Tibial artery (tissue), 4 donors: Measurements from ENCODE around the gene MRFAP1.
A peak's percentile ranks its signal among the peaks of the same experiment; 100 is the strongest.

ENCODE experiments used
- DNase-seq, 2 donors: peaks; one replicate each; pipeline ENCODE4 v3.0.0-alpha.2; 2019
- H3K27ac ChIP-seq, 2 donors: fragments of 200-600 bp; sonication (generic) in 1 of 2; 1 replicate in 1 of 2; 2 replicates in 1 of 2; pipeline ENCODE4 v1.5.1; 2018 to 2019; ENCODE audit warnings: mild to moderate bottlenecking in 1 of 2
- H3K27me3 ChIP-seq, 2 donors: fragments of 200-600 bp; sonication (generic) in 1 of 2; one replicate each; pipeline versions ENCODE4 v1.5.1 to v1.6.0; 2016 to 2019
- H3K36me3 ChIP-seq, 3 donors: fragments of 200-600 bp; sonication (generic) in 2 of 3; one replicate each; pipeline ENCODE4 v1.5.1; 2016 to 2019; ENCODE audit warnings: mild to moderate bottlenecking in 2 of 3
- H3K4me1 ChIP-seq, 4 donors: fragments of 200-600 bp; sonication (generic) in 2 of 4; 1 replicate in 3 of 4; 2 replicates in 1 of 4; pipeline ENCODE4 v1.5.1; 2016 to 2019
- H3K4me3 ChIP-seq, 2 donors: fragments of 200-600 bp; sonication (generic) in 1 of 2; 1 replicate in 1 of 2; 2 replicates in 1 of 2; pipeline ENCODE4 v1.5.1; 2018 to 2019; ENCODE audit warnings: mild to moderate bottlenecking in 2 of 2
- H3K9me3 ChIP-seq, 3 donors: fragments of 200-600 bp; sonication (generic) in 1 of 3; one replicate each; pipeline ENCODE4 v1.5.1; 2016 to 2019
- CTCF ChIP-seq, 2 experiments: fragments of 200-600 bp in 1 of 2; fragments of 450-650 bp in 1 of 2; IDR thresholded peaks; one replicate each; pipeline ENCODE4 v1.5.1; 2017 to 2019; ENCODE audit warnings: antibody characterized with exemption in 2 of 2, mild to moderate bottlenecking in 1 of 2, moderate library complexity in 1 of 2
- intact Hi-C: fragments of 100-400 bp; cut with DNase I; formaldehyde crosslinking; loops from one replicate; pipeline ENCODE4 v1.15.0; 2023; ENCODE audit warnings: low total_unique reads

Gene MRFAP1

GRCh38 chr4:6673660-6674499, 33.4 kb downstream of the MRFAP1 start:
- H3K27me3 ChIP-seq: no peaks in the 10 kb centered on the region
- peak; percentile 93 to 98 for DNase-seq
- H3K4me3 ChIP-seq: peak overlapping the region; percentile 76 to 92
- H3K9me3 ChIP-seq: no peaks in the 10 kb centered on the region
- intact Hi-C loops: loop anchor here (10.0 kb wide), 1 partner anchor 99 kb away; the partner anchor contains the start of gene MAN2B2
- peaks cover 0 to 33% (median 29%) of the 10 kb centered on the region in 4 donors for H3K4me1 ChIP-seq
- TF ChIP-seq CTCF (IDR thresholded peaks at IDR 0.05): no peak
- H3K36me3 ChIP-seq: peaks cover 0 to 4% (median 0%) of the 10 kb centered on the region in 3 donors
- H3K27ac ChIP-seq: peak overlapping the region; percentile 82 to 90

- peaks cover 0 to 4% (median 0%) of the 10 kb centered on the region in 3 donors for H3K36me3 ChIP-seq
- intact Hi-C loops: loop anchor here (10.0 kb wide), 1 partner anchor 100 kb away; the partner anchor contains the start of gene MAN2B2
- peak in 1 of 2 donors; percentile 60 for DNase-seq
- H3K9me3 ChIP-seq: no peaks in the 10 kb centered on the region
- peaks cover 0 to 33% (median 29%) of the 10 kb centered on the region in 4 donors for H3K4me1 ChIP-seq
- peak overlapping the region; percentile 82 to 90 for H3K27ac ChIP-seq
- H3K4me3 ChIP-seq: peak overlapping the region; percentile 76 to 92
- no peak for TF ChIP-seq CTCF (IDR thresholded peaks at IDR 0.05)
- no peaks in the 10 kb centered on the region for H3K27me3 ChIP-seq
Observed at GRCh38 chr4:6674500-6675149, 34.1 kb downstream of the MRFAP1 start.

- Histone ChIP-seq H3K9me3 (no peaks in the 10 kb centered on the region), H3K36me3 (peaks cover 0 to 12% (median 0%) of the 10 kb centered on the region in 3 donors), H3K27me3 (no peaks in the 10 kb centered on the region), H3K4me3 (no peak overlapping the region), H3K4me1 (peaks cover 0 to 33% (median 29%) of the 10 kb centered on the region in 4 donors), H3K27ac (no peak overlapping the region)
- no peak for DNase-seq
- no peak for TF ChIP-seq CTCF (IDR thresholded peaks at IDR 0.05)
- intact Hi-C loops: loop anchor here (10.0 kb wide), 1 partner anchor 102 kb away; the partner anchor contains the start of gene MAN2B2
Observed at GRCh38 chr4:6676722-6677558, 36.5 kb downstream of the MRFAP1 start.

GRCh38 chr4:6680372-6681034, 40.0 kb downstream of the MRFAP1 start:
- TF ChIP-seq CTCF (IDR thresholded peaks at IDR 0.05): no peak
- Histone ChIP-seq H3K4me3 (no peak overlapping the region), H3K27me3 (no peaks in the 10 kb centered on the region), H3K4me1 (peaks cover 0 to 20% (median 17%) of the 10 kb centered on the region in 4 donors), H3K27ac (no peak overlapping the region), H3K36me3 (peaks cover 0 to 12% (median 0%) of the 10 kb centered on the region in 3 donors), H3K9me3 (no peaks in the 10 kb centered on the region)
- intact Hi-C loops: no loop called here
- DNase-seq: no peak

- peaks cover 0 to 13% (median 11%) of the 10 kb centered on the region in 4 donors for H3K4me1 ChIP-seq
- H3K27ac ChIP-seq: no peak overlapping the region
- intact Hi-C loops: no loop called here
- H3K9me3 ChIP-seq: no peaks in the 10 kb centered on the region
- H3K4me3 ChIP-seq: no peak overlapping the region
- no peak for TF ChIP-seq CTCF (IDR thresholded peaks at IDR 0.05)
- peaks cover 0 to 12% (median 0%) of the 10 kb centered on the region in 3 donors for H3K36me3 ChIP-seq
- DNase-seq: no peak
- H3K27me3 ChIP-seq: no peaks in the 10 kb centered on the region
Observed at GRCh38 chr4:6681191-6681590, 40.7 kb downstream of the MRFAP1 start.
